PC-3 (cell line): ENCODE measurements around the gene DNAH7. TPM values are rescaled to one million over a fixed set of nuclear protein-coding genes. Genes with fewer than 3 reads are reported as not detected.
A peak's percentile ranks its signal among the peaks of the same experiment; 100 is the strongest.

Source experiments
- ATAC-seq: fragments of 200-7000 bp; cut with Tn5 transposase; 2 replicates; pipeline ENCODE4 v1.9.1; 2020; ENCODE audit warnings: mild to moderate bottlenecking, moderate library complexity
- BruUV-seq: library from RNA; stranded (reverse); fragments of 400-500 nt; replicated peaks from 2 replicates; lab custom pipeline; 2021; lab: Mats Ljungman, UMichigan
- CTCF ChIA-PET: fragments of 300-600 bp; sonication (Branson Sonifier 250); formaldehyde crosslinking; loops from one replicate; lab custom pipeline; 2022; ENCODE audit warnings: antibody characterized with exemption; lab: Charles Lee
- POLR2A ChIA-PET: fragments of 300-600 bp; sonication (Branson Sonifier 250); formaldehyde crosslinking; loops from one replicate; lab custom pipeline; 2022; ENCODE audit warnings: antibody characterized with exemption; ENCODE audit not compliant: unreplicated experiment; lab: Charles Lee
- DNase-seq: peaks from one replicate; pipeline ENCODE4 v3.0.0-alpha.2; 2015
- H2AFZ ChIP-seq: fragments of 300-600 bp; sonication (generic); 2 replicates; pipeline ENCODE4 v1.6.0; 2016; ENCODE audit warnings: antibody characterized with exemption, low read length
- H3F3A ChIP-seq: fragments of 300-600 bp; sonication (generic); one replicate; pipeline ENCODE4 v1.6.0; 2017; ENCODE audit warnings: antibody characterized with exemption, low read length, control low read depth, mild to moderate bottlenecking; ENCODE audit not compliant: unreplicated experiment
- H3K27ac ChIP-seq: fragments of 300-600 bp; sonication (generic); 2 replicates; pipeline ENCODE4 v1.5.1; 2016; ENCODE audit warnings: mild to moderate bottlenecking, low read length
- H3K27me3 ChIP-seq: fragments of 300-600 bp; sonication (generic); 2 replicates; pipeline ENCODE4 v1.6.1; 2016; ENCODE audit warnings: low read length, mixed read lengths
- H3K36me3 ChIP-seq: fragments of 300-600 bp; sonication (generic); 2 replicates; pipeline ENCODE4 v1.6.1; 2016; ENCODE audit warnings: low read depth, mixed run types, low read length, mixed read lengths
- H3K4me1 ChIP-seq: fragments of 300-600 bp; sonication (generic); 2 replicates; pipeline ENCODE4 v1.5.1; 2016; ENCODE audit warnings: low read length; ENCODE audit not compliant: insufficient read depth
- H3K4me2 ChIP-seq: fragments of 300-600 bp; sonication (generic); 2 replicates; pipeline ENCODE4 v1.6.0; 2016; ENCODE audit warnings: low read length
- H3K4me3 ChIP-seq: fragments of 300-600 bp; sonication (generic); 2 replicates; pipeline ENCODE4 v1.5.1; 2016; ENCODE audit warnings: mild to moderate bottlenecking, low read length, mixed read lengths
- H3K79me2 ChIP-seq: fragments of 300-600 bp; sonication (generic); 2 replicates; pipeline ENCODE4 v1.6.1; 2017; ENCODE audit warnings: low read length, mixed read lengths
- H3K9ac ChIP-seq: fragments of 300-600 bp; sonication (generic); 2 replicates; pipeline ENCODE4 v1.6.0; 2016; ENCODE audit warnings: mild to moderate bottlenecking, low read length
- H3K9me2 ChIP-seq: fragments of 300-600 bp; sonication (generic); replicated peaks from 2 replicates; pipeline ENCODE4 v1.6.1; 2016; ENCODE audit warnings: mixed run types, low read length, mixed read lengths
- H3K9me3 ChIP-seq: fragments of 300-600 bp; sonication (generic); 2 replicates; pipeline ENCODE4 v1.6.1; 2016; ENCODE audit warnings: low read length, mixed read lengths
- H4K20me1 ChIP-seq: fragments of 300-600 bp; sonication (generic); 2 replicates; pipeline ENCODE4 v1.6.1; 2016; ENCODE audit warnings: low read length, mixed read lengths
- EZH2 ChIP-seq: fragments of 300-600 bp; sonication (generic); IDR thresholded peaks from one replicate; pipeline ENCODE4 v1.6.1; 2017; ENCODE audit warnings: antibody characterized with exemption, mild to moderate bottlenecking, low read length; ENCODE audit not compliant: unreplicated experiment
- EZH2phosphoT487 ChIP-seq: fragments of 300-600 bp; sonication (generic); IDR thresholded peaks from 2 replicates; pipeline ENCODE4 v1.6.1; 2018; ENCODE audit warnings: mild to moderate bottlenecking, antibody characterized with exemption, low read length, borderline replicate concordance
- intact Hi-C: fragments of 100-400 bp; cut with micrococcal nuclease; formaldehyde crosslinking; loops from 2 replicates; pipeline ENCODE4 v1.9.0; 2023
- total RNA-seq: library from RNA; depleted of rRNA; stranded (reverse); fragments of >200 nt; gene quantifications from 2 replicates; pipeline ENCODE4 v1.2.3, GENCODE V29; 2014
- TF ChIP-seq, protein P1 (sequence below): fragments of 300-600 bp; sonication (generic); conservative IDR thresholded peaks from 2 replicates; pipeline ENCODE4 v1.5.1; 2017; ENCODE audit warnings: antibody characterized with exemption, low read depth, mild to moderate bottlenecking, low read length

Gene DNAH7
- total RNA-seq, 1 experiment from 2014 or later: 1.9 TPM

DNA sequence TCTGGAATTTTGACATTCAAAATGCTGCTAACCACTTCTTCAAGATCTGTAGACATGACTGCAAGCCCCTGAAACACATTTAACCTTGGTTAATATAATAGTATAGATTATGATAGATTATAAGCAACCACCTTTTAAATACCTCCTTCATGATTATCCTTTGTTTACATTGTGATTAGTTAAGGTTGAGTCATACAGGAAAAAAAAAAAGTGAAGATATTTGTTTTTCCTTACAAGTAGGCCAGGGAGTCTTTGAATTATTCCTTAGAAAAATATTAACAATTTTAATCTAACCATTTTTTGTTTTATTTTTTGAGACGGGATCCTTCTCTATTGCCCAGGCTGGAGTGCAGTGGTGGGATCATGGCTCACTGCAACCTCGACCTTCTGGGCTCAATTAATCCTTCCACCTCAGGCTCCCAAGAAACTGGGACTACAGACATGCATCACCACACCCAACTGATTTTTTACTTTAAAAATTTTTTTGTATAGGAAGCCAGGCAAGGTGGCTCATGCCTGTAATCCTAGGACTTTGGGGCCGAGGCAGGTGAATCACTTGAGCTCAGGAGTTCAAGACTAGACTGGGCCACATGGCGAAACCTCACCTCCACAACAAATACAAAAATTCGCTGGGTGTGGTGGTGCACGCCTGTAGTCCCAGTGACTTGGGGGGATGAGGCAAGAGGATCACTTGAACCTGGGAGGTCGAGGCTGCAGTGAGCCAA, 312.3 kb downstream of the DNAH7 start:
- Histone ChIP-seq H3K9ac (peak overlapping the region; percentile 42; the same call in 1 of the 2 replicates), H3K4me2 (peak overlapping the region; percentile 78), H3K79me2 (no peaks in the 10 kb centered on the region), H3K36me3 (no peaks in the 10 kb centered on the region), H3K9me2 (no peaks in the 10 kb centered on the region), H4K20me1 (no peaks in the 10 kb centered on the region), H3K4me3 (peak overlapping the region; percentile 41), H2AFZ (peak overlapping the region; percentile 56; the same call in 1 of the 2 replicates), H3K27ac (peak overlapping the region; percentile 93), H3K4me1 (peaks cover 26% of the 10 kb centered on the region), H3F3A (peaks cover 4% of the 10 kb centered on the region), H3K27me3 (no peaks in the 10 kb centered on the region), H3K9me3 (no peaks in the 10 kb centered on the region)
- TF ChIP-seq EZH2 (no peak), EZH2phosphoT487 (no peak)
- TF ChIP-seq, protein P1, sequence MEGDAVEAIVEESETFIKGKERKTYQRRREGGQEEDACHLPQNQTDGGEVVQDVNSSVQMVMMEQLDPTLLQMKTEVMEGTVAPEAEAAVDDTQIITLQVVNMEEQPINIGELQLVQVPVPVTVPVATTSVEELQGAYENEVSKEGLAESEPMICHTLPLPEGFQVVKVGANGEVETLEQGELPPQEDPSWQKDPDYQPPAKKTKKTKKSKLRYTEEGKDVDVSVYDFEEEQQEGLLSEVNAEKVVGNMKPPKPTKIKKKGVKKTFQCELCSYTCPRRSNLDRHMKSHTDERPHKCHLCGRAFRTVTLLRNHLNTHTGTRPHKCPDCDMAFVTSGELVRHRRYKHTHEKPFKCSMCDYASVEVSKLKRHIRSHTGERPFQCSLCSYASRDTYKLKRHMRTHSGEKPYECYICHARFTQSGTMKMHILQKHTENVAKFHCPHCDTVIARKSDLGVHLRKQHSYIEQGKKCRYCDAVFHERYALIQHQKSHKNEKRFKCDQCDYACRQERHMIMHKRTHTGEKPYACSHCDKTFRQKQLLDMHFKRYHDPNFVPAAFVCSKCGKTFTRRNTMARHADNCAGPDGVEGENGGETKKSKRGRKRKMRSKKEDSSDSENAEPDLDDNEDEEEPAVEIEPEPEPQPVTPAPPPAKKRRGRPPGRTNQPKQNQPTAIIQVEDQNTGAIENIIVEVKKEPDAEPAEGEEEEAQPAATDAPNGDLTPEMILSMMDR: no peak
- peak; percentile 78 for ATAC-seq
- POLR2A ChIA-PET: no interaction called here
- peak; percentile 88 for DNase-seq
- BruUV-seq: no TSS peak
- intact Hi-C loops: no loop called here
- CTCF ChIA-PET: no interaction called here

DNA sequence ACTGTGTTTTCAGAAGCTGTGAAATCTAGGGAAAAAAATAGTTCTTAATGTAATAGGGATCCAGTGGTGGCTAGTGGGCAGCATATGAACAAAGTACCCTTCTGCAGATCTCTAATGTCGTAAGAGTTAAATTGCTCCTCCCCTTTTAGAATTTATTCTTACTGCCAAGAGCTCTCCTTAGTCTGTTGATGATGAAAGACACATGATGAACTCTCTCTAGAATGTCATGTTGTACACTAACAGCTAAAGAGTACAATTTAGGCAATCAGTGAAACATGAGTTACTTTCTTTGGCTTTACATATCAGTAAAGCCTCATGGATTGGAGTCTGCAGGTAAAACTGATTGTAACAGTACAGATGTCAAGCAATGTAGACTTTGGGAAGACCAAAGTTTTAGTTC, 327.4 kb downstream of the DNAH7 start:
- no peaks in the 10 kb centered on the region for H3K9me3 ChIP-seq
- no peaks in the 10 kb centered on the region for H3K9me2 ChIP-seq
- H4K20me1 ChIP-seq: no peaks in the 10 kb centered on the region
- H3K4me3 ChIP-seq: no peak overlapping the region
- TF ChIP-seq, protein P1: no peak
- TF ChIP-seq EZH2phosphoT487 (no peak), EZH2 (no peak)
- no peak for DNase-seq
- no peaks in the 10 kb centered on the region for H3K27me3 ChIP-seq
- peaks cover 21% of the 10 kb centered on the region for H3K4me1 ChIP-seq
- no peak for ATAC-seq
- H2AFZ ChIP-seq: no peak overlapping the region
- H3K27ac ChIP-seq: no peak overlapping the region
- no peaks in the 10 kb centered on the region for H3K79me2 ChIP-seq
- ChIA-PET CTCF (no interaction called here), POLR2A (no interaction called here)
- H3F3A ChIP-seq: no peaks in the 10 kb centered on the region
- H3K4me2 ChIP-seq: no peak overlapping the region
- intact Hi-C loops: no loop called here
- H3K36me3 ChIP-seq: no peaks in the 10 kb centered on the region
- no peak overlapping the region for H3K9ac ChIP-seq
- no TSS peak for BruUV-seq
